Fibroblast of upper back skin (primary cell): ENCODE results near the gene NDE1.
"Not testable (repeated sequence)": the region's sequence is repeated elsewhere in the genome, so short reads cannot be mapped to it uniquely, and the experiment has no call there.

ENCODE experiments used
- DNase-seq: peaks from one replicate; pipeline ENCODE4 v3.0.0-alpha.2; 2013

NDE1 gene, protein sequence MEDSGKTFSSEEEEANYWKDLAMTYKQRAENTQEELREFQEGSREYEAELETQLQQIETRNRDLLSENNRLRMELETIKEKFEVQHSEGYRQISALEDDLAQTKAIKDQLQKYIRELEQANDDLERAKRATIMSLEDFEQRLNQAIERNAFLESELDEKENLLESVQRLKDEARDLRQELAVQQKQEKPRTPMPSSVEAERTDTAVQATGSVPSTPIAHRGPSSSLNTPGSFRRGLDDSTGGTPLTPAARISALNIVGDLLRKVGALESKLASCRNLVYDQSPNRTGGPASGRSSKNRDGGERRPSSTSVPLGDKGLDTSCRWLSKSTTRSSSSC

DNA sequence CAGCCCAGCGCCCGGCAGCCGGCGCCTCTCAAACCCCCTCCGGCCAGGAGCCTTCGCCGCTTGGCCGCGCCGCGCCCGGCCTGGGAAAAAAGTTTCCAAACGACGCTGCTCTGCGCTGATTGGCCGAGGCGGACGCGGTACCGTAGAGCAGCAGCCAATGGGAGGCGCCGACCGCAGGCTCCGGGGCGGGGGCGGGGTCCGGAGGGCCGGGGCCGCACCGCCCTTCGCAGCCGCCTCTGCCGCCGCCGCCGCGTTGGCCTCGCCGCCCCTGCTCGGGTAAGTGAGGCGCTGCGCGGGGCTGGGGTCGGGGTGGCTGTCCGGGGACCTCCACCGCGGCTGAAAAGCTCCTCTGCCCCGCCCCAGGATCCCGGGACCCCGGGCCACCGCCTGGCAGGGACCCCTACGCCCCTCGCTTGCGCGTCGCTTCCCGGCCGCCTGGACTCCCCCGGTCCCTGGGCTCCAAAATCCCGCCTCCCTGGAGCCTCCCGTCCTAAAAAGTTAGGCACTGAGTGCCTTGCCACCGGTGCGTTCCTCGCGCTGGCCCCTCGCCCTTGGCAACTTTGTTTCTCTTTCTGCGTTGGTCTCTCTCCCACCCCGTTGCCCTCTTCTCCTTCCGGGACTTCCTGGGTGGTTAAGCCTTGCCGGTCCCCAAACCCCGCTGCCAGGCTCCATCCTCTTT, at the start of gene NDE1:
TSS of gene NDE1 (plus strand) at position 227 of the 679 bp plus-strand sequence. CDS start 14,534 bp downstream, outside the sequence.
- peak; percentile 84 for DNase-seq

DNA sequence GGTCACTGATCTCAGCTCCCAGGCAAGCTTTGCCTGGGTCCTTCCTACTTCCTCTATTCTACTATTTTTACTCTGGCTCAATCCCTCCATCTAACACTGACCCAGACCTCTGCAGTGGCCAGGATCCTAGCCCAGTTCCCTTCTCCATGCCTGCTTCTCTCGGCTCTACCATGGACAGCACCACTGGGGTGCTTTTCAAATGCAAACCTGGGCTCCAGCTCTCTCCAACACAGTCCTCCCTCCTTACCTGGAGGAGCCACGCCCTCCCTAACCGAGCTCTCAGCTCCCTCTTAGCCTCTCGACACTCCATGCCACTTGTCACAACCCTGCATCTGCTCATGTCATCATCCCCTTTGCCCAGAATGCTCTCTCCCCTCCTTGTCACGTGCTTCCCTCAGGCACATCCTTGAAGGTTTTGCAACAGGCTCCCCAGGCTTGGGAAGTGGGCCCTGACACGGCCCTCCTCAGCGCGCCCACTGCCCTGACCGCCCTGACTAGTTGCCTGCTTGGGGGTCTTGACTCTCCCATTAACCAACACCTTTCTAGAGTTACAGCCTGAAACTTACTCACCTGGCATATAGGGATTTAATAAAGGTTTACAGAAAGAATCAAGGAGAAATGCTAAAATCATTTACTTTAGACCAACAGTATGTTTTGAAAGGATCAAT, 48.7 kb upstream of the NDE1 start:
- DNase-seq, result no peak

DNA sequence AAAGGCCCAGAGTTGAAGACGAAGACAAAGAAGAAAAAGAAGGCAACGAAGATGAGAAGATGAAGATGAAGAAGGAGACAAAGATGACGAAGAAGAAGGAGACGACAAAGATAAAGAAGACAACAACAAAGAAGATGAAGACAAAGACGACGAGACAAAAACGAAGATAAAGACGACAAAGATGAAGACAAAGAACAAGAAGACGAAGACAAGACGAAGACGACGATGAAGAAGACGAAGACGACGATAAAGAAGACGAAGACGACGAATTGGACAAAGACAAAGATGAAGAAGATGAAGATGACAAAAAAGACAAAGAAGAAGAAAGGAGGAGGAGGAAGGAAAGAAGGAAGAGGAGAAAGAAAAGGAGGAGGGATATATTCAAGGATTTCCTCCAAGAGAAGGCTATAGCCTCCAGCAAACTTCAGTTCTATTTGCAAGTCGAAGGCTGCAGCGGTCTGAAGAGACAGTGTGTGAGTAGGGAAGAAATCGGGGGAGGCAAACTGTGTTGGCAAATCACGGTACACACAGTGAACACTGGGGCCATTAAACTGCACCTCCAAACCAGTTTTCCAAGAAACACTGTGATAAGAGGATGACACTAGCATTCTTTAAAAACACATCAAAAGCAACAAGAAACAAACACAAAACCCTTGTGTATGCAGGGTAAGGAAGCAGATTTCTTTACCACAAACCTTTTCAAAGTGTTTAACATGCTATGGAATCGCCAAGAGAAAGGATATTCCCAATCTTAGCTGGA, 47.6 kb upstream of the NDE1 start:
- DNase-seq, result no peak

DNA sequence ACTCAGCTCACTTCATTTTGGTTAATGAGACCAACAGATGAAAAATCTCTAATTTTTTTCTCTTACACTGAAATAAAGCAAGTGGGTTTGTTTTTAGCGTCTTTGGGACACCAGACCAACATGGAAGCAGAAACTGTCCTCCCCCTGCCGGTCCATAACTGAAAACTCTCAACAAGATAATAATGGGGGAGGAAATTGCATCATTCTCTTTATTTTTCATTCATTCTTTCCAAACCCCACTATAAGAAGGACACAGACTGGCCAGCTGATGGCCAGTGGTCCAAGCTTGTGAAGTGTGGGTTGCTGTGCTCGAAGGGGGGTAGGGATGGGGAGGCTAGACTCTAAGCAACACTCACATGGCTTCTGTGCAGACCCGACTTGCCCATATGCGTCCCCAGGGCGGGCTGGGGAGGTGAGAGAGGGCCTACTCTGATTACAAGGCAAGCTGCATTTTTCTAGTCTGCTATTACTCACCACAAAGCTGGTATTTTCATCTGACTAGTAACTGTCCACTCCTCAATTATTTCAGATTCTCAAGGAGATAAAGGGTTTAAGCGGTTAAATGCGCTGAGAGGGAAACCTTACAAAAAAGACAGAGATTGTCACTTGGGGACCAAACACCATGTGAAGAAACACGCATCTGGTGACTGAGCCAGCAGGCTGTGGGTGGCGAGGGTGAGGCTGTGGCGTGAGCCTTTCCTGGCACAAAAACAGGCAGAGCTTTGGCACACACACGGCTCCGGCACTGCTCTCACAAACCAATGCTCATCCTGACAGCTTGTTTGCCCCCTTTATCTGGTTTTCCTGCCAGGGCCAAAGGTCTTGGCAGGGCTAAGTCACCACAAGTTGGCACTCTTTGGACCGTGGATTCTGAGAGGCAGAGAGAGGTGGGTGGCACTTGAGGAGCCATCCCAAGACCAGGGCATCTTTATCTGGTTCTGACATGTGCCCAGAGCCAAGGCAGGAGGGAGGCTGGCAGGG, 45.3 kb upstream of the NDE1 start:
- no peak for DNase-seq

DNA sequence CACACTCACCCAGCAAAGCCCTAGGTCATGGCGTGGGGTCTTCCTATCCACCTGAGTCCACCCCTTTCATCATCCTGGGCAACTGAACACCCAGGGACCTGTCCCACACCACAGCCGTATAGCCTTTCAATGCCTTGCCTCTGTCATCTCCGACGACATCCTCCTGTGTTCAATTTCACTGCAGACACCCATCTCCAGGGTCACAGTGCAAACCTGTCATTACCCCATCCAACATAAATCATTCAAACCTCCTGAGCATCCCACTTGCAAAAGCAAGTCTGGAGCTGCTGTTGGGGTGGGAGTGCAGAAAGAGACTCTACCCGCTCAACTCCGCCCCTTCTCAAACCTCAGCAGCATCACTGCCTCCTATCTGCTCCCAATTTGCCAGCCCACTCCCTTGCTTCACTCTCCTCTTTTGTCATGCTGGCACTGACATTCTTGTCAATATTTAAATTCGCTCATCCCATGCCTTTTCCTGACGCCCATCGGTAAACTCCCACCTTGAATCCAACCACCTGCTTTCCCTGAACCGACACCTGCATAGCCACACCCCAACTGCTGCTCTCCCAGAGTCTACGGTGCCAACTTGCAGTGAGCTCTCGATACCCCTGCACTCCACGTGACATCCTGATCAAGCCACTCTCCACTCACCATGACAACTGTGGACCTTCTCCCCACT, 44.1 kb upstream of the NDE1 start:
- no peak for DNase-seq

DNA sequence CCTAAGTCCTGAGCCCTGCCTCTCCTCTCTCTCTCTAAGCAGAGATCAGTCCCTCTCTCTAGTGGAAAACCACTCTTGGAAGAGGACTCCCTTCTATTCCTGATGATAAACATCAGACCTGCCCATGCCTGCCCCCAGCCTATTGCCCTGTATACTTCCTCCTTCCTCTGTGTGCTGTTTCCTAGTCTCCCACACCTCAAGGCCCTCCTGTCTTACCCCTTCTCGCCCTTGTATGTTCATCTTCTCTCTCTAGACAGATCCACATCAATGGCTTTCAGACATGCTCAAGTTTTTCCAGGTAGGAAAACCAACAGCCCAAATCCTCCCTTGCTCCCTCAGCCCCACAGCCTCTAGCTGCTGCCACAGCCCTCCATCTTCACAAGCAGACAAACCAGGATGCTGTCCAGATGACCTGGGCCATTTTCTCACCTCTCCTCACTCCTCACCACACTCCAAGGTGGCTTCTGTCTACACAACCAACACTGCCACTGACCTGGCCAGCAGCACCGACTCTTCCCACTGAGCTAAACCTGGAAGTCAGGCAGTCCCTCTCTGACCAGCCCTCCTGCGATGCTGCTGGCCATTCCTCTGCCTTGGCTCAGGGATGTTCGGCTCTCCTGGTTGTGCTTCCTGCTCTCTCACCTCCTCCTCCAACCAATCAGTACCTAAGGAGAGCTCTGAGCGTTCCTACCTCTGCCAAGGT, 43.4 kb upstream of the NDE1 start:
- no peak for DNase-seq

DNA sequence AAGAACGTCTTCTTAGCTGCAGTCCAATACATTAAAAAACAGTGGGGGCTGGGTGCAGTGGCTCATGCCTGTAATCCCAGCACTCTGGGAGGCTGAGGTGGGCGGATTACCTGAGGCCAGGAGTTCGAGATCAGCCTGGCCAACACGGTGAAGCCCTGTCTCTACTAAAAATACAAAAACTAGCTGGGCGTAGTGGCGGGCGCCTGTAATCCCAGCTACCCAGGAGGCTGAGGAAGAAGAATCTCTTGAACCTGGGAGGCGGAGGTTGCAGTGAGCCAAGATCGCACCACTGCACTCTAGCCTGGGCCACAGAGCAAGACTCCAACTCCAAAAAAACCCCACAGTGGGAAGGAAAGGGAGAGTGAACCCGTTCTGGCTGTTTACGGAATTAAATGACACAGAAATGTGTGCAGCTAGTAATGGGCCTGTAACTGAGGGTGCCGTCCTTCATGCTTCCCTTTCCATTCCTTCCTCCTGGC, 42.8 kb upstream of the NDE1 start:
- not testable (repeated sequence) for DNase-seq

DNA sequence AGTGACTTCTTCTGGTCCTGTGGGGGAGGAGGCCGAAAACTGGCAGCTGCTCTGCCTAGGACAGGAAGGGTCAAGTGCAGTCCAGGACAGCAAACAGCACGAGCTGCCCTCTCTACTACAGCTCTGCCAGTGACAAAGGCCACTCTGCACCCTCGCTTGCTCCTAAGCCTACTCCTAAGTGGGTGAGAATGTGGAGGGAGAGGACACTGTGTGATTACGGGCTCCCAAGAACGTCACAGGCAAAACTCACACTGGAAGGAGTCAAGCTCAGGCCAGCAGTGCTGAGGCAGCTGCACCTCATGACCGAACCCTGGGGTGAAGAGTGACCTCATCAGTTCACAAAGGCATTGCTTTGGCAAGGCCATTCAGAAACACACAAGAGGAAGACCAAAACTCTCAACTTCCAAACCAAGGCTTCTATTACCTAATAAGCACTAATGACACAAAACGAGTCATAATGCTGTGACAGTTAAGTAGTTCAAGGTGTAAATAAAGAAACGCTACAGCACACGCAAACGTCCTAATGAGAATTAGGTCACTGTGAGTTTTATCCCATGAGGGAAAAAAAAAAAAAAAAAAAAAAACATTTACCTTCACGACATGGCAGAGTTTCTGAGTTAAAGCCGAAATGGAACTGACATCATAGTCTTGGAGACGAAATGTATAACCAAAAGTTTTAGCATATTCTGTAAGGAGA, 42.2 kb upstream of the NDE1 start:
- no peak for DNase-seq

DNA sequence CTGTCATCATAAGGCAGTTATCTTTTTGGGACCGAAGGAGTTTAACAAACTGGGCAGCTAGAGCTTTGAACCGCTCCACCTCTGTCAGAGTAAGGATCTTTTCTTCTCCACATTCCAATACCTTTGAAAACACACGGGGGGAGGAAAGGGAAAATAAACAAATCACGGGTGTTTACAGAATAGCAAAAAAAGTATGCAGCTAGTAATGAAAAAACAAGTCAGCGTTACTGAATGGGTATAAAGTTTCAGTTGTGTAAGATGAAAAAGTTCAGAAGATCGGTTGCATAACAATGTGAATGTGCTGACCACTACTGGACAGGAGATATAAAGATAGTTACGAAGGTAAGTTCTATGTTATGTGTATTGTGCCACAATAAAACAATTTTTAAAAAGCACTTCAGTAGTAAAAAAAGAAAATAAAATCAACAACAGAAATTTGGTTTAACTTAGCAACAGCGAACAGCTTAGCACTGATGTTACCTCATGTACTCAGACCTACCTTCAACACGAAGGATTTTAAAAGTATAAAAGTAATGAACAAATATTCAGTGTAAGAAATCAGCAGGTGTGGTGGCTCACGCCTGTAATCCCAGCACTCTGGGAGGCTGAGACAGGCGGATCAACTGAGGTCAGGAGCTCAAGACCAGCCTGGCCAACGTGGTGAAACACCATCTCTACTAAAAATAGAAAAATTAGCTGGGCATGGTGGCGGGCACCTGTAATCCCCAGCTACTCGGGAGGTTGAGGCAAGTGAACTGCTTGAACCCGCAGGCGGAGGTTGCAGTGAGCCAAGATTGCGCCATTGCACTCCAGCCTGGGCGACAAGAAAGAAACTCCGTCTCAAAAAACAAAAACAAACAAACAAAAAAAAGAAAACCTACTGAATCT, 41.4 kb upstream of the NDE1 start:
- DNase-seq, result no peak

DNA sequence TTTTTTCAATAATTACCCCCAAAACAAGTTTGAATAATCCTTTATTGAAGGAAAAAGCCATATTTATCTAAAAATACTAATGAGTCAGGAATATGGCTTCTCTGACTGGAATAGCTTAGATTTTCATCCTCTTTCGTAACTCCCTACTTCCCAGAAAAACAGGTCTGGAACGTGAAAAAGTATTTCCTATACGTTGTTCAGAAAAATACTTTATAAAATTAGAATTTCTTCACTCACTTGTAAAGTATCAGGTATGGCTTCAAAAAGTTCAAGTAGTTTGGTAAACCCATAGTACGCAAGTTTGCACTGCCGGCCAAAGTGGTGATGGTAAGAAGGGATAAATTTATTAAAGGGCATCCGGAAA, 40.8 kb upstream of the NDE1 start:
- DNase-seq, result no peak

DNA sequence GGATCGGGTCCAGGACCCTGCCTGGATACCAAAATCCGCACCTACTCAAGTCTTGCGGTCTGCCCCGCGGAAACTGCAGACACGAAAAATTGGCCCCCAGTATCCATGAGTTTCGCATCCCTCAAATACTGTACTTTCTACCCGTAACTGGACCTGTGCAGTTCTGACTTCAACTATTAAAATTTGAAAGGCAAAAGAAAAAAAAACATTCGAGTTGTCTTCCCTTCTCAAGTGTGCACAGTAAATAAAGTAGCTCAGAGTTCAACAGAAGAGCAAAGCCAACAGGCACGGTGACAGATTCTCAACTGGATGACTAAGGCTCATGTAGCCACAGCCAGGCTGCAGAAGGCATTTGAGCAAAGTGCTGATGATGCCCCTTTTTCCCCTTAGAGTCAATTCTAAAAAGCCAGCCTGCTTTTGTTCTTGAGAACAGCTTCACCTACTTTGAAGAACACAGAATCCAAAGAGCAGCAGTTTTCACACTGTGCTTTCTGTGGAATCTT, 39.6 kb upstream of the NDE1 start:
- no peak for DNase-seq

DNA sequence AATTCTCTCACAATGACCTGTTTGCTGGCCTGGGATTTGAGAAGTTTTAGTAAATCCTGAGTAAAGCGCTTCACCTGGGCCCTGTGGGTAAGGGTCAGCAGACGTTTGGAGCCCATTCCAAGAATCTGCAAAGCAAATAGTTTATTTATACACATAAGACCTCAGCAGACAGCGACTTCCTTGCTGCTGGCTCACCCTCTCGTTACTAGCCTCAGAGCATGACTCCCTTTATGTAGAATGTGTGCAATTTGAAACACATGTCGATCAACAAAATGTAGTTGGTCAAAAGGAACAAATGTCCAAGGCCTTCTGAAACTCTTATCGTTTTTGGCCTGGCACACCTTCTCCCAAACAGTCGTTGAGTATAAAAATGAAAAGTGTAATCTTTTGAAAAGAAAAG, 38.4 kb upstream of the NDE1 start:
- DNase-seq, result peak; percentile 8

DNA sequence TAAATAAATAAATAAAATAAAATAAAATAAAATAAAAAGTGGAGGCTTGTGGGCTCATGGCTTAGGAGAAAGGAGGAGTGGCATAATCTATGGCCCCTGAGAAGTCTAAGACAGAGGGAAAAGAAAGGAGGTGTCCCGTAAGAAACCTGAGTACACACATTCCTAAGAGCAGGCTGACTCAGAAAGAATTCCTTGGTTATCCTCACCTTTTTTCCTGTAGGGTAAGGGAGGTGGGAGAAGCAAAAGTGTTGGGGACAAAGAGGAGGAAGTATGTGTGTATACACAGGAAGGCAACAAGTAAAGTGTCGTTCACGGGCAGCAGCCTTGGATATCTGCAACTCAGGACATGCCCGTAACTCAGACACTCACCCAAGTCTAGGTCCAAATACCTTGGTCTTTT, 36.4 kb upstream of the NDE1 start:
- no peak for DNase-seq

DNA sequence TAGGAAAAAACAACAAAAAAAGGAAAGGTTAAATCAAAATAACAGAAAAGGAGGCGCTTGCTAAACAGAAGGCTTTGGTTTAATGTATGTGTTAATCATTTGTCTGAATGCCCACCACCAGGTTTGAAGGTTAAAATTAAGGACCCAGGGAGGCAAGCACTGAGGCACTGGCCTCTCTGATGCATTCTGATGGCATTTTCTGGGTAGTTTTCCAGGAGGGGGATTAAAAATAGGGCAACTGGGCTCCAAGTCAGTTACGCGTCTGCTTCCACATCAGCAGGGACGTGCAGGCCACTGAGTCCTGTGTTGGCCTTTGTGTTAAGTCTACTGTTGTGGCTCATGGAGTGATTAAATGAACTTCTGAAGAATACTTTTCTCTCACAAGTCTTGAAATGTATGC, 34.0 kb upstream of the NDE1 start:
- no peak for DNase-seq

DNA sequence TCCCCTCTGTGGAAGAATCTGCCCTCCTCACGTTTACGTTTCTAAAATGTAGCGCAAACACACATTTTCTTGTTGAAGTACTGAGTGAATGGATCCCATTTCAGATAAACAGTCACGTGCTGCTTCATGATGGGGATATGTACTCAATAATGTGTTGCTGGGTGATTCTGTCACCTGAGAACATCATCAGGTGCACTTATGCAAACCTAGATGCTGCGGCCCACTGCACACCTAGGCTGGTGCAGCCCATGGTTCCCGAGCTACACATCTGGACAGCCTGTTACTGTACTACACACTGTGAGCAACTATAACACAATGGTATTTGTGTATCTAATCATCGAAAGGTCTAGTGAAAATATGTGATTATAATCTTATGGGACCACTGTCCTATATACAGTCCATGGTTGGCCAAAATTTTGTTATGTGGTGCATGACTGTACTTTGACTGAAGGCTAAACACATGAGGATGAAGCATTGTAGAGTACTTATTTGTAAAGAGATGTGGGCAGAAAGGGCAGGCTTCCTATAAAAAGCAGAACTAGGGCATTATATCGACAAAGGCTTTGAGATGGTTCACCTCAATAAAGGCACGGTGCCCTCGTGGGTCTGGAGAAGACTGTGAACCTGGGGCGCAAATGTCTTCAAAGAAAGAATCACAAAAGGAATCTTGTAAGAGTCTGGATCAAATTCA, 33.4 kb upstream of the NDE1 start:
- DNase-seq, result no peak

DNA sequence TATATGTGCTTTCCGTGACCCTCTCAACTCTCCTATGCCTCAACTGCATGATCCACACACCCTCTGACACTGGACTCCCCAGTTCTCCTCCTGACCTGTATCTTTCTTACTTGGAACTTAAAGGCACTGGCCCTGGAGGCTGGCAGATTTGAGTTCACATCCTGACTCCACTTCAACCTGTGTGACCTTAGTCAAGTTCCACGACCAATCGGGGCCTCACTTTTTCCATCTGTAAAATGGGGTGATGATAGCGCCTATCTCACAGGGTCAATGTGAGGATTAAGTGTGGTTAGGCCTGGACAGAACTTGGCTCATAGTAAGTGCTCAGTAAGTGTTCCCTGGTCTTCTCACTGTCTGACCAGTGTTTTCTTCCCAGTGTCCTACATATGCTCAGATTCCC, 32.1 kb upstream of the NDE1 start:
- no peak for DNase-seq

DNA sequence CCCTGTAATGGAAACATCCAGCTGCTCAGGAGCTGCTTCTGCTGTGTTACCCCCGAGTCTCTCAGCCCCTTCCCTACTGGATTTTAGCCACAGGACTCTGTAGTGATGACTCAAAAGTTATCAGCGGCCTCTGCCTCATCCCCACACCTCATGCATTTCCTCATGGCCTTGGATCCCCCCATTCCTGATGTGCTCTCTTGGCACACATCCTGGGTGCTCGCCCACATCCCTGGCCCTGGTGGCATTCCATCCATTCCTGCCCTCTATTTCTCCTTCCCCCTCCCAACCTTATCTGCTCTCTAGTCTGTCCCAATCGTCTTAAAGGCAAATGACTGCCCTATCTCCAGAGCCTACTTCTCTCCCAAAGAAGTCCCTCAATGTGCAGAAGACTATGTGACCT, 31.7 kb upstream of the NDE1 start:
- DNase-seq, result peak; percentile 51

DNA sequence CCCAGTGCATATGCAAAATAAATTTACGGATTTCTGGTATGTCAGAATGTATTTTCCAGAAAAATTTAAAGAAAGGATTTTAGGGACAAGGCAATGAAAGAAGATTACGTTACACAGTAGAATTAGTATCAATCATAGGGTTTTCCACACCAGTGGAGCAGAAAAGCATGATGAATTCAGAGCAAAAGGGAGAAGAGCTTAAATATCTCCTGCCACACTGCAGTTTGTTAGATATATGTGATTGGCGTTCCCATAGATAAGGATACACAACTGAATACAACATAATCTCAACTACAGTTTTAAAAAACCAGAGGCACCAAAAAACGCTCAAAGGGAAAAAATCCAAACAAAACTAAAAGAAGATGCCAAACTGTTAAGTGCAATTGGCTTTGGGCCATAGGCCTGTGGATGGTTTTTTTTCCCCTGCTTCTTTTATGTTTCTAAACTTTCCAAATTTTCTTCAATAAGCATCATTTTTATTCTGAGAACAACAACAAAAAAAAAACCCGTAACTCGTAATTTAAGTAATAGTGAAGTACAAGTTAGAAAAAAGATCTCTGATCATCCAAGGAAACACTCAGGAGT, 29.3 kb upstream of the NDE1 start:
- no peak for DNase-seq
